ENCODE measurements around the gene PCBP3.

Gene PCBP3

DNA sequence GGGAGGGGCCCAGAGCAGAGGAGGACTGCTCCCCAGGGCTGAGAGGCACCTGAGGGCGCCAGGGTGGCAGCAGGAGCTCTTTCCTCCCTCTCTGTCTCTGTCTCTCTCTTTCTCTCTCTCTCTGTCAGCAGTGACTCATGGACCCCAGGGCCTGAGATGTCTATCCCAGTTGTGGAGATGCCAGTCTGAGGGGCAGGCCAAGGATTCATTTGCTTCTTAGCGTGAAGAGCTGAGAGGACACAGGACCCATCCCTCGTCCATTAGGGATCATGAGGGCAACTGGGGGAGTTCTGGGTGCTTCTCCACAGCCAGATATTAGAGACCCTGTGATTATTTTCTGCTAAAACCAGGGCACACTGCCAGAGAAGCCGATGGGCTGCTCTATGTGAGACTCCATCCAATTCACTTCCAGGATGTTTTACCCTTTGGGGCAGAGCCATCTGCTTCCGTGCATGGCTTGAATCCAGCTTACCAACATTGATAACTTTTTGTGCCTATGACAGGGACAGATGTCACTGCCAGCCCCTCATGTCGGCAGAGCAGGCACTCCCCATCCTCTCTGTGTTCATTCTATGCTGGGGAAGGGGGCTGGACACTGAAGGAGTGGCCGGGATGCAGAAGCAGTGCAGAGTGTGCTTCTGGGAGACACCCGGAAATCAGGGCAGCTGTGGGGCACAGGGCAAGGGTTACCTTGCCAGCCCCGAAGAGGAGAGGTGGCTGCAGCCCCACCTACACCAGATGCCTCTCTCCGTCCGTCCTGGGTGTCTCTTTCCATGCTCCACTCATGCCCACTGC lies 4.1 kb upstream of the PCBP3 start:
- no peak for DNase-seq (ENCODE audit: low spot score)
- TF ChIP-seq, protein P1, sequence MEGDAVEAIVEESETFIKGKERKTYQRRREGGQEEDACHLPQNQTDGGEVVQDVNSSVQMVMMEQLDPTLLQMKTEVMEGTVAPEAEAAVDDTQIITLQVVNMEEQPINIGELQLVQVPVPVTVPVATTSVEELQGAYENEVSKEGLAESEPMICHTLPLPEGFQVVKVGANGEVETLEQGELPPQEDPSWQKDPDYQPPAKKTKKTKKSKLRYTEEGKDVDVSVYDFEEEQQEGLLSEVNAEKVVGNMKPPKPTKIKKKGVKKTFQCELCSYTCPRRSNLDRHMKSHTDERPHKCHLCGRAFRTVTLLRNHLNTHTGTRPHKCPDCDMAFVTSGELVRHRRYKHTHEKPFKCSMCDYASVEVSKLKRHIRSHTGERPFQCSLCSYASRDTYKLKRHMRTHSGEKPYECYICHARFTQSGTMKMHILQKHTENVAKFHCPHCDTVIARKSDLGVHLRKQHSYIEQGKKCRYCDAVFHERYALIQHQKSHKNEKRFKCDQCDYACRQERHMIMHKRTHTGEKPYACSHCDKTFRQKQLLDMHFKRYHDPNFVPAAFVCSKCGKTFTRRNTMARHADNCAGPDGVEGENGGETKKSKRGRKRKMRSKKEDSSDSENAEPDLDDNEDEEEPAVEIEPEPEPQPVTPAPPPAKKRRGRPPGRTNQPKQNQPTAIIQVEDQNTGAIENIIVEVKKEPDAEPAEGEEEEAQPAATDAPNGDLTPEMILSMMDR (IDR thresholded peaks at IDR 0.05; ENCODE audit: extremely low read depth, missing control alignments), result no peak

DNA sequence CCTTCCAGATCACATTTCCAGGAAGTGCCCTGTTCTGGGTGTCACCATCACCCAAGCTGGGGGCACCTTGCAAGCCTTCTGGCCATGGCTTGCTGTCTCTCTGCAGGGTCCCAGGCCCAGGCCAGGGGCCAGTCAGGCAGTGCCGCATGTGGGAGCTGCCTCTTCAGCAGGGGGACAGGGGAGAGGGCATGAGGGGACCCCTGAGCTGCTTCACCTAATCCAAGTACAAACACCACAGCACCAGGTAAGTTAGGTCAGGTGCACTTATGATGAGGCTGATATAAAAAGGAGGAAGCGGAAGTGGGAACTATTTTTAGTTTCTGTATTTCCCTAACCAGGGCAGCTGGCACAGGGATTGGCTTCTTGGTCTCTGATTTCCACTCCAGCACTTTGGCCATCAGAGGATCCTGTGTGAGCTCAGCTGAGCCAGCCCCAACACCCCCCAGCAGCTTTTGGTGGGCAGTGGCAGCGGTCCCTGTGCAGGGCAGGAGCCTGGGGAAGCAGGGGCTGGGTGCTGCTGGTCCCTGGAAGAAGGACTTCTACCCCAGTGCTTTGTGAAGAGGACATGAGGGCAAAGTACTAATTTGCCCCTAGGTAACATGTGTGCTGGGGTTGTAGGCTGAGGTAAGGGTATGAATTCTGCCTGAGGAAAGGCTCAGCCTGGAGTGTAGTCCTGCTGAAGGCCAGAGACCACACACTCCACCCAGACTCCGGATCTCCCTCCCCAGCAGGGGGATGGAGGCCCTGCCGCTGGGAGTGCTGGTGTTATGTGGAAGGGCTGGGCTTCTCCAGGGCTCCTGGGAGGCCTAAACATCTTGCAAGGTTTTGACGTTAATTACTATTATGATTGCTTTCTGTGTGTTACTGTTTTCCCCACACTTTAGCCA lies 3.3 kb upstream of the PCBP3 start:
- no peak for DNase-seq (ENCODE audit: low spot score)
- TF ChIP-seq, protein P1 (IDR thresholded peaks at IDR 0.05; ENCODE audit: extremely low read depth, missing control alignments), result no peak

DNA sequence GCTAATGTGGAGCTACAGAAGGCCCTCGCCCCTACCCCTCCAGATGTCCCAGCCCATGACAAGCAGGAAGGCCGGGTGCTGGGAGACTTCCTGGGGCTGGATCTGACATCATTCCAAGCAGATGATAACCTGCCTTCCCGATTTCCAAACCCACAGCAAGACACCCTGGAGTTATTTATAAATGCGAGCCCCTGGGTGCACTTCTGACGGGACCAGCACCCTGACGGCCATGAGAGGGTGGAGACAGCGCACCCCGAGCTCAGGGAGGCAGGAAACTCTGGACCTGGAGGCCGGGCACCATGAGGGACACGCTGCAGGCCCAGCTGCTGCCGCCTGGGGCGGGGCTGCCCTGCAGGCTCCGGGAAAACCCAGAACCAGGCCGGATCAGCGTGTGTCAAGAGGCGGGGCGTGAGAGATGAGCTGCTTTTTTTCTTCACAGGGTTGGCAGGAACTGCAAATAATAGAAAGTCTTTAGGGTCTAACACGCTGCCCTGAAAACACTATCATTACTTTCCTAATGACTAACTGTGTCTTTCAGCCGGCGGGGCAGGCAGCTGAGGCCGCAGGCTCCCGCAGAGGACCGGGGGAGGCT lies 2.5 kb upstream of the PCBP3 start:
- TF ChIP-seq, protein P1 (IDR thresholded peaks at IDR 0.05; ENCODE audit: extremely low read depth, missing control alignments), result no peak
- no peak for DNase-seq (ENCODE audit: low spot score)

GRCh38 chr21:45641480-45642035 lies 2.0 kb upstream of the PCBP3 start:
- TF ChIP-seq, protein P1 (IDR thresholded peaks at IDR 0.05; ENCODE audit: extremely low read depth, missing control alignments), result no peak
- no peak for DNase-seq (ENCODE audit: low spot score)

DNA sequence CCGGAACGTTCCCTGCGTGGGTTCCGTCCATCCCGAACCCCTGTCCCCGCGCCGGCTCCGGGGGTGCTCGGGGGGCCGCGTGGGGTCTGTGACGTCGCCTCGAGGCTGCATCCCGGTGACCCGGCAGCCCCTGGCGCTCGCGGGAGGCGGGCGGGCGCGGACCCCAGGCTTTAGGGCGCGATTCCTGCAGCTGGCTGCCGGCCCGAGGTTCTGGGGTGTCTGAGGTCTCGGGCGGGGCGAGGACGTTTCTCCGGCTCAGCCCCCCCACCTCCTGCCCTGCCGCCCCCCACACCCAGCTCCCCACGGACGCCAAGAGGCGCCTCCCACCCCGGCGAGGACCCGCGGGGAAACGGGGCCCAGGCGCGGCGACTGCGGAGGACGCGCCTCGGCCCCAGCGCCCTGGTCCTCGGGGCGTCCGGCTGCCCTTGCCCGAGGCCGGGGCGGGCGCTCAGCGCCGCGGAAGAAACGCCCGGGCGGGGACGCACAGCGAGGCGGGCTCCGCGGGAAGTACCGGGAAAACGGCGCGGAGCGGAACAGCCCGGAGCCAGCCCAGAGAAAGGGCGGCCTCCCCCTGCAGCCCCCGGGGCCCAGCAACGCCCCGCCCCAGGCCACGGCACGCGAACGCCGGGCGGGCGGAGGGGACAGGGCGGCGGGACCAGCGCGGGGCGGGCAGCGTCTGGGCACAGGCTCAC lies 1.3 kb upstream of the PCBP3 start:
- DNase-seq (ENCODE audit: low spot score), result peak; percentile 33
- TF ChIP-seq, protein P1 (IDR thresholded peaks at IDR 0.05; ENCODE audit: extremely low read depth, missing control alignments), result no peak

- TF ChIP-seq, protein P1 (IDR thresholded peaks at IDR 0.05; ENCODE audit: extremely low read depth, missing control alignments), result no peak
- DNase-seq (ENCODE audit: low spot score), result peak; percentile 45
Observed at GRCh38 chr21:45644041-45644906, 749 bp downstream of the PCBP3 start.
